Cortex of kidney (tissue), 1 donor: ENCODE results near the gene ATAD3B.
"Not testable (repeated sequence)": the region's sequence is repeated elsewhere in the genome, so short reads cannot be mapped to it uniquely, and the experiment has no call there.

Source experiments
- DNase-seq: peaks from one replicate; lab custom pipeline; 2025; lab: John Stamatoyannopoulos, UW

The ATAD3B gene

DNA sequence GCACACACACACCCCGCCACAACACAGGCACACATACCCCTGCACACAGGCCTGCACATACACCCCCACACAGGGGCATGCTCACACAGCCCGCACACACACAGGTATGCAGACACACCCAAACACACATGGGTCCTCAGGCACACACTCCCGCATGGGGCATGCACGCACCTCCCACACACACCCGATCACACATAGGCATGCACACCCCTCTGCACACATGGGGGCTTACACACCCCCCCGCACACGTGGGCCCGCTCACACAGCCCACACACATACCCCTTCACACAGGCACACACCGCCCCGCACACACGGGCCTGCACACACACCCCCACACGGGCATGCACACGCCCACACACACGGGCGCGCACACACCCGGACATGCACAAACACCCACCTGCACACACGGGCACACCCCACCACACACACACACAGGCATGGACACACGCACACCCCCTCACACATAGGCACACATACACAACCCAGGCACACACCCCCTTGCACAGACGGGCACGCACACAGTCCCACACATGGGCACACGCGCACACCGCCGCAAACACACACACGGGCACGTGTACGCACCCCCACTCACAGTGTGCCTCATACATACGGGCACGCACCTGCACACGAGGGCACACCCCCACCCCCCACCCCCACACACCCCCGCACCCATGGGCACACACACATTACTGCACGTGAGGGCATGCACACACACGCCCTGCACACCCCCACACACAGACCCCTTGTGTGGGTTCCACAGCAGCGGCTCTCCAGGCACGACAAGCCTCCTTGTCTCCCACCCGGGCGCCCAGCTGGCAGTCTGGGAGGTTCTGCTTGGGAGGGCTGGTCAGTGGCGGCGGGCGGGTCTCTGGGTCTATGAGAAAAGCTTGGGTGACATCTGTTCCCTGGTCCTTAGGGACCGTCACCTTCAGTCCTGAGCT lies 8.3 kb downstream of the ATAD3B start:
- DNase-seq = no peak

DNA sequence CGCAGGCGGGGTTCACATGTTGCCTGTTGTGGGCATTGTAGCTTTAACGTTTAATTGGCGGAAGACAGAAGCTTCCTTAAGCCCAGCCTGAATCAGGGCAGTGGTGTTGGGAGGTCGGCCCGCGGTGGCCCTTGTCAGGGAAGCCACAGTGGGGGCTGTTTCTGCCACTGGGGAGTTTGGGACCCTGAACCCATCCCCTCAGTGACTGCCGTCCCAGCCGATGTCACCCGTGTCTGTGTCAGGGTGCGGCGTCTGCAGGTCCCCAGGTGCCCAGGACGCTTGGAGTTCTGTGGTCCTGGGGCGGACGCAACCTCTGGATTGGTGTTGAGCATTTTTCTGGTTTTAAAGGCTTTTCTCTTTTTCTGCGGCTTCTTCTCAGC lies 8.9 kb downstream of the ATAD3B start:
- DNase-seq = not testable (repeated sequence)

- DNase-seq = not testable (repeated sequence)
Observed at GRCh38 chr1:1481811-1482210, 10.2 kb downstream of the ATAD3B start.

- DNase-seq = no peak
Observed at GRCh38 chr1:1482856-1483255, 11.3 kb downstream of the ATAD3B start.

DNA sequence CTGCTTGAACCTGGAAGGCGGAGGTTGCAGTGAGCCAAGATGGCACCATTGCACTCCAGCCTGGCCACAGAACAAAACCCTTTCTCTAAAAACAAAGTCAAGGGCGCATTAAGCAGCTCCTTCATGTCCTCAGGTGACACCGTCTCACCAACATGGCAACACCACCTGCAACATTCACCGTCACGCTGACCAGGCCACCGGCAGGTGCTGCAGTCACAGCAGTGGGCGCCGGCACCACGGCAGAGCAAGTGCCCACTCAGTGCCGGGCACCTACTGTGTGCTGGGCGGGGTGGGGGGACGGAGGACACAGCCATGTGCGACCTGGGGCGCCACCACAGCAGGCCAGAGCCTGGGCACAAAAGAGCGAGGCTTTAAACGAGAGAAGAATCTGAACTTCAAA lies 12.1 kb downstream of the ATAD3B start:
- DNase-seq = no peak

DNA sequence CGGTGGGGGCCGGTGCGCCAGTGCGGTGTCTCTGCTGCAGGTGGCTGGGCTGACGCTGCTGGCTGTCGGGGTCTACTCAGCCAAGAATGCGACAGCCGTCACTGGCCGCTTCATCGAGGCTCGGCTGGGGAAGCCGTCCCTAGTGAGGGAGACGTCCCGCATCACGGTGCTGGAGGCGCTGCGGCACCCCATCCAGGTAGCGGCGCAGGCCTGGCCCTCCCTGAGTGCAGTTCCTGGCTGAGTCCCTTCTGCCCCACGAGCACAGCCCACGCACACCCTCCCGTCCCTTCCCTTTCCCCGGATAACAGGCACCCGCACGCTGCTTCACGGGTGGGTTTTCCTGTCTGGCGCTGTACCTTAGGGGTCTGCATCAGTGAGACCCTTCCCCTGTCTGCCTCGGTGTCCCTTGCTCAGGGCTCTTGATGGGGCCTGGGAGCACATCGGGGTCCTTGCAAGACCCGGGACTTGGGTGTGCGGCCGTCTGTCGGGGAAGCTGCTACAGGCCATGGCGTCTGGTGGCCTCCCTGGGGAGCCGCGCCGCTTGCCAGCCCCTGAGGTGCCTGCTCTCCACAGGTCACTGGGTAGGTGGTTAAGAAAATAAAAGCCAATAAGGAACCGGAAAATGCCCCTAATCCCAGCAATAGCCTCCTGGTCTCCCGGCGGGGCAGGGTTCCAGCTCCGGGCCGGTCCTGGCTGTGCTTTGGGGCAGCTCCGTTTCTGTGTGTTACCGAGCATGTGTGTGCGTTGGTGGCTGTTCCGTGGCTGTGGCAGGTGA lies 13.6 kb downstream of the ATAD3B start:
- not testable (repeated sequence) for DNase-seq

GRCh38 chr1:1485755-1486317 lies 14.3 kb downstream of the ATAD3B start:
- not testable (repeated sequence) for DNase-seq

- DNase-seq = no peak
Observed at GRCh38 chr1:1487701-1488100, 16.1 kb downstream of the ATAD3B start.

DNA sequence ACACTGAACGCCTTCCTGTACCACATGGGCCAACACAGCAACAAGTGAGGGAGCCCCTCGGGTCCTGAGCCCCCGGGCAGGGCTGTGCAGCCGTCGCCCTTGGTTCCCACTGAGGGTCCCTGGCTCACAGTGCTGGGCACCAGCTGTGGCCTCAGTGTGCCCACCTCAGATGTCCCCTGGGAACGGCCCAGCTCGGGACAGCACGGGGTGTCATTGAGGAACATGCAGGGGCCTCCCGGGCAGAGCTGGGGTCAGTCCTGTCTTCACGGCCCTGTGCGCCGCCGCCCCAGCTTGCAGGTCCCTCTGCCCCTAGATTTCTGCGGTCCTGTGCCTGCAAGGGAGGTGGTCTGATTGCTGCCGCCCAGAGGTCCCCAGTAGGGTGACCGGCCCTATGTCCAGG lies 17.7 kb downstream of the ATAD3B start:
- no peak for DNase-seq

GRCh38 chr1:1489861-1490260 lies 18.3 kb downstream of the ATAD3B start:
- no peak for DNase-seq

- DNase-seq = no peak
Observed at GRCh38 chr1:1490633-1491230, 19.2 kb downstream of the ATAD3B start.

- DNase-seq = no peak
Observed at GRCh38 chr1:1491601-1492000, 20.0 kb downstream of the ATAD3B start.

GRCh38 chr1:1494311-1494710 lies 22.7 kb downstream of the ATAD3B start:
- DNase-seq = not testable (repeated sequence)

GRCh38 chr1:1495461-1495975 lies 24.0 kb downstream of the ATAD3B start:
- DNase-seq = not testable (repeated sequence)

GRCh38 chr1:1504777-1505365 lies 33.3 kb downstream of the ATAD3B start:
- DNase-seq = not testable (repeated sequence)

DNA sequence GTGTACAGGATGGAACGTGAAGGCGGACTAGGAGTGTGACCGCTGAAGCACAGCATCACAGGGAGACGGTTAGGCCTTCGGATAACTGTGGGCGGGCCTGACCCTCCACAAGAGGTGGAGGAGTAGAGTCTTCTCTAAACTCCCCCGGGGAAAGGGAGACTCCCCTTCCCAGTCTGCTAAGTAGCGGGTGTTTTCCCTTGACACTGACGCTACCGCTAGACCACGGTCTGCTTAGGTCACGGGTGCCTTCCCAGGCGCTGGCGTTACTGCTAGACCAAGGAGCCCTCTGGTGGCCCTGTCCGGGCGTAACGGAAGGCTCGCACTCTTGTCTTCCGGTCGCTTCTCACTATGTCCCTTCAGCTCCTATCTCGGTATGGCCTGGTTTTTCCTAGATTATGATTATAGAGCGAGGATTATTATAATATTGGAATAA lies 33.8 kb downstream of the ATAD3B start:
- not testable (repeated sequence) for DNase-seq

GRCh38 chr1:1505801-1506200 lies 34.2 kb downstream of the ATAD3B start:
- DNase-seq = not testable (repeated sequence)

- no peak for DNase-seq
Observed at GRCh38 chr1:1507305-1507704, 35.7 kb downstream of the ATAD3B start.

GRCh38 chr1:1508775-1509464 lies 37.4 kb downstream of the ATAD3B start:
- not testable (repeated sequence) for DNase-seq

GRCh38 chr1:1509465-1509850 lies 37.9 kb downstream of the ATAD3B start:
- DNase-seq = not testable (repeated sequence)
